ENCODE measurements around the gene C9orf72. TPM values are rescaled to one million over a fixed set of nuclear protein-coding genes. Genes with fewer than 3 reads are reported as not detected.

C9orf72 gene
- total and polyA plus RNA-seq, 7 donors, result 10.5 to 26.8 (median 19.4) TPM

- 86 to 90% (median 90%) methylated on average over 1 of the region's 1 CpG for WGBS, 3 donors
- Histone ChIP-seq H3K9me3 (no peaks in the 10 kb centered on the region), H3K4me1 (peaks cover 8% of the 10 kb centered on the region), H3K36me3 (ENCODE audit: insufficient read depth in 1 of 2, low read depth in 1 of 2) (no peaks in the 10 kb centered on the region), H3K27ac (no peak overlapping the region), H3K27me3 (ENCODE audit: insufficient read depth in 3 of 3, low read length in 2 of 3) (no peaks in the 10 kb centered on the region), H3K4me3 (no peak overlapping the region)
- ATAC-seq (no peak), DNase-seq (no peak)
- TF ChIP-seq CTCF (IDR thresholded peaks at IDR 0.05), result no peak
- intact Hi-C loops (cut with DNase I), result no loop called here
Observed at GRCh38 chr9:27533311-27533710, 40.0 kb downstream of the C9orf72 start.

- no peak for TF ChIP-seq CTCF (IDR thresholded peaks at IDR 0.05)
- no peaks in the 10 kb centered on the region for H3K27me3 ChIP-seq (ENCODE audit: insufficient read depth in 3 of 3, low read length in 2 of 3)
- ATAC-seq, result no peak
- H3K27ac ChIP-seq, result no peak overlapping the region
- intact Hi-C loops (cut with DNase I), result no loop called here
- no peaks in the 10 kb centered on the region for H3K36me3 ChIP-seq (ENCODE audit: insufficient read depth in 1 of 2, low read depth in 1 of 2)
- no peak overlapping the region for H3K4me3 ChIP-seq
- no peak for DNase-seq
- no peaks in the 10 kb centered on the region for H3K9me3 ChIP-seq
- H3K4me1 ChIP-seq, result peaks cover 6% of the 10 kb centered on the region
- 69 to 83% (median 79%) methylated on average over 1 of the region's 1 CpG for WGBS, 3 donors
Observed at GRCh38 chr9:27532046-27532445, 41.2 kb downstream of the C9orf72 start.

- no peak for ATAC-seq
- no peaks in the 10 kb centered on the region for H3K27me3 ChIP-seq (ENCODE audit: insufficient read depth in 3 of 3, low read length in 2 of 3)
- DNase-seq, result no peak
- H3K4me1 ChIP-seq, result no peaks in the 10 kb centered on the region
- 73 to 79% (median 74%) methylated on average over 4 of the region's 4 CpGs for WGBS, 3 donors
- no peak overlapping the region for H3K27ac ChIP-seq
- intact Hi-C loops (cut with DNase I), result no loop called here
- H3K9me3 ChIP-seq, result no peaks in the 10 kb centered on the region
- H3K4me3 ChIP-seq, result no peak overlapping the region
- no peak for TF ChIP-seq CTCF (IDR thresholded peaks at IDR 0.05)
- no peaks in the 10 kb centered on the region for H3K36me3 ChIP-seq (ENCODE audit: insufficient read depth in 1 of 2, low read depth in 1 of 2)
Observed at GRCh38 chr9:27530915-27531755, 42.1 kb downstream of the C9orf72 start.

GRCh38 chr9:27529316-27530278 is 43.7 kb downstream of the C9orf72 start, which contains the start of gene MOB3B:
MOB3B (minus strand) TSS chr9:27529814; CDS start chr9:27455550, 74,264 bp downstream.
- peak within 1 kb of the TSS; percentile 77 for H3K27ac ChIP-seq
- H3K4me3 ChIP-seq, result peak within 1 kb of the TSS; percentile 83
- DNase-seq (peak; percentile 85 to 93), ATAC-seq (peak; percentile 89 to 94 (median 92))
- TF ChIP-seq CTCF (IDR thresholded peaks at IDR 0.05), result peak; percentile 97
- H3K36me3 ChIP-seq (ENCODE audit: insufficient read depth in 1 of 2, low read depth in 1 of 2), result no peaks in the 10 kb centered on the region
- H3K9me3 ChIP-seq, result no peaks in the 10 kb centered on the region
- intact Hi-C loops (cut with DNase I), result loop anchor here (2.0 to 5.0 kb wide), 5 partner anchors 42 to 197 kb away; no protein-coding TSS in a partner anchor
- no peaks in the 10 kb centered on the region for H3K4me1 ChIP-seq
- WGBS, 3 donors, result 3% methylated on average over 60 to 74 of the region's 74 CpGs
- no peaks in the 10 kb centered on the region for H3K27me3 ChIP-seq (ENCODE audit: insufficient read depth in 3 of 3, low read length in 2 of 3)

Data from psoas muscle (tissue), 8 donors.